ENCODE measurements around the gene SLC23A1.

SLC23A1 gene

DNA sequence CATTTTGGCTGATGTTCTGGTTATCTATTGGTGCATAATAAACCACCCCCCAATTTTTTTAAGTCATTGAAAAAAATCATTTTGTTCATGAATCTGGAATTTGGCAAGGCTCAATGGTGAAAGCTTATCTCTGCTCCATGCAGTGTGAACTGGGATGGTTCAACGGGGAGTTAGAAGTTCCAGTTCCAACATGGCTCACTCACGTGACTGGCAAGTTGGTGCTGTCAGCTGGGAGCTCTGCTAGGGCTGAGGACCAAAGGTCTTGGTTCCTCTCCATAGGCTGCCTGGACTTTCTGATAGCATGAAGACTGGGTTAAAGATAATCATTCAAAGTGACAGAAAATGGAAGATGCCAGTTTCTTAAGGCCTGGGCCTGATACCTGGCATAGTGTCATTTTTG lies 23.9 kb upstream of the SLC23A1 start:
- no peak for DNase-seq

DNA sequence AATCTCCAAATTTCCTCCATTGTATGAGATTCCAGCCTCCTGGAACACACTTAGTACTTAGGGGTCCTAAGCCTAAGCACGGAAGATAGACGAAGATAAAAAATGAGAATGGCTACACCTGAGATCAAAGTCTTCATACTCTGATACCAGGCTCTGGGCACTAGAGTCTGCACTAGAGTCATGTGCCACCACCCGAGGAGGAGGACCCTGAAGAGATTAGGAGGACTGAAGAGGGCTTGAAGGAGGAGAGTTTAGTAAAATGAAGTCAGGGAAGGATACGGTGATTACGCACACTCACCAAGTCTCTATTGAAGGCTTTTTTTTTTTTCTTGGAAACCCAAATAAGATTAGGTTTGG lies 21.4 kb upstream of the SLC23A1 start:
- DNase-seq: no peak

DNA sequence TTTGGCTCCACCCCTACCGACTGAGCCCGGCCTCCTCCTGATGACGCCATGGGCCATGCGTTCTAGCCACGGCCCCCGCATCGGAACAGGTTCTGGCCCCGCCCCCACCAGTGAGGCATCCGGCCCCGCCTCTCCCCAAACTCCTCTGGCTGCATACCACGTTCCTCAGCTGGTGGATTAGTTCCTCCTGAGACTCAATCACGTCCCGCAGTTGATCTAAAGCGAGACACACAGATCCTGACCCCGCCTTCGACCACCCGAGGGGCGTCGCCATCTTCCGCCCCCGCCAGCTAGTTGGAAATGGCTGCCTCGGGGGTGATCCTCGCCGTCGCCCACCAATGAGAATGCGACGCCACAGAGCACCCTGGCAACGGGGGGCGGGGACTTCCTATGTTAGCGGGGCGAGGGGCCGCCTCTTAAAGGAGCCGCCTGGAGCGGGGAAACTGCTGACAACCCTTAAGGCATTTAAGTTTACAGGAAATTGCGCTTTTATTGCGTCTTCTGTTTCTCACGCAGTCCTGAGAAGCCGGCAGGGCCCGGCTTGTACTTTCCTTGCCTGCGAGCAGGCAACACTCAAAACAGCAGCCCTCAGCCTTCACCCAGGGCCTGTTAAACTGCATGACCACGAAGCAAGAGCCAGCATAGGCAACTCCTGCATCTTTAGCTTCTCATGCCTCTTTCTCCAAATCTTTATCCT lies 20.8 kb upstream of the SLC23A1 start, which contains the start of gene SPATA24:
TSS of gene SPATA24 (minus strand) at position 303 of the 697 bp plus-strand sequence. CDS start at position 274, 29 bp downstream.
- peak; percentile 99 for DNase-seq

DNA sequence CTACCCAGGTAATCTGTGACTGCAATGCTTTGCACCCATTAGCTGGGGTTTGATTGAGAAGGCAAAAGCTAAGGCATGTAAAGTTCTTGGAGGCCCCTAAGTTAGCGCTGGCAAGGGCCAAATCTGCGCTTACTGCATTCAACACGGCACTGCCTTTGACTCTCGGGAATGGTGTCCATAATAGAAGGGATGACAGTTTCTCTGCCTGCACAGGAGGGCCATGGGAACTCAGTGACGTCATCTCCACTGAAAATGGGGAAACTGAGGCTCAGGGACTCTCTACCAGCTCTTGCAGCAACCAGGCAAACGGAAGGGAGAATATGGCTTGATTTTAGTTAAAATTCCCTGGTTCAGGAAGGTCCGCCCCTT lies 20.3 kb upstream of the SLC23A1 start:
- no peak for DNase-seq

DNA sequence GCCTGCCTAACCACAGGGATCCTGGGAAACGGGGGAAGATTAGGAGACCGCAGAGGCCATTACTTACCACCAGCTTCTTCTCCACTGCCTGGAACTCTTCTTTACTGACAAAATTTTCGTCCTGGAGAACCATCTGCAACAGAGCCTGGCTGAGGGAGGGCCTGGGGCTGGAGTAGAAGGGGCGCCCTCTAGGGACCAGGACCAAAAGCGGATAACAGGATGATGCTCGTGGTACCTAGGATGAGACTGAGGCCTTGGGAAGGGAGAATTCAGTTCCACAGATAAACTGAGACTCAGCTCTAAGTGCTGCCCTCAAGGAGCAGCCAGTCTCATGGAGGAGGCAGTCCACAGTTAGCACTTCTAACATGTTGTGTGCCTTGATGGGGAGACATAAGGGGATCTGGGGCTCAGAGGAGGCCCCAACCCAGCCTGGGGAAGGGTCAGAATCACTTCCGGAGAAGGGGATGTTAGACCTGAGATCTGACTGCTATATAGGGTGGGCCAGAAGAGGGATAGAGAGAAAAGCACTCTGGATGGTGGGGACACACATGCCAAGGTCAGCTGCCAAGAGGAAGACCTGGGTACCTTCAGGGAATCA lies 19.6 kb upstream of the SLC23A1 start:
- peak; percentile 64 for DNase-seq

DNA sequence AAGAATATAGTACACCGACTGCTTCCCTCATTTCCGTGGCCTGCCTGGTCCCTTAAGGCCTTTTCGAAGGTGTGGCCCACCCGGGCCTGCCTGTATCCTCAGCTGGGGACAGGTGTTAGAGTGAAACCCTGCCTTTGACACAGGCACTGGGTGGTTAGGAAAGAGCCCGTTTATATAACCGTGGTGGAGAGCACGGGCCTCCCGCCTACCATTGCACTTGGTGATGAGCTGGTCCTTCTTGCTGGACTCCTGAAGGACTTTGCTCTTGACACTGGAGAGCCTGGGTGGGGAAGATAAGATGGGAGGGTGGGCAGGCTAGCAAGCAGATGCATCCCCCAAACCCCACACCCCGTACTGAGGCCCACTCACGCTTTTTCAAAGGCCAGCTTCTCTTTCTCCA lies 18.4 kb upstream of the SLC23A1 start:
- no peak for DNase-seq

DNA sequence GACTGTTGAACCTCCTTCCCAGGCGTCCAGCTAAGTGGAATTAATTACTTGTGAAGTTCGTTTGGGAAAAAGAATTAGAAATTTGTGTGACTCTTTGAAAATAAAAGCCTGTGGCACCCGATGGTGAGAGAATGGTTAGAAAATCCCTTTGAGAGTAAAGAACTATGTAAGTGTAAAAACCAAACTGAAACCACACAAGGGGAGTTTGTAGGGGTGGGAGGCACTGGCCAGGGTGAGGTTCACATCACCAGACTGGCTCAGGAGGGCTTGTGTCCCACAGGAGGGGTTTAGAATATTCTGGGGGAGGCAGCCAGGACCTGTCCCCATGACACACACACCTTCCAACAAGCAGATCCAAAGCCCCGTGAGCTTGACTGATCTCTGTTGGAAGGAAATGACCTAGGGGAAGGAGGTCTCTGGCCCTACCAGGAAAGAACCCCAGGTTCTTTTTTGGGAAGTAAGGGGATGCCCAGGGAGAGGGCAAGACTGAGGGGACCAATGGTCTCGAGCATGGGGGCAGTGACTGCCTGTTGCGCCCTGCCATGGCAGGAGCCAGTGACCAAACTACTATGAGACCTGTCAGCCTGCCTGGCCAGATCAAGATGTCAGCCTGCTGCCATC lies 16.5 kb upstream of the SLC23A1 start:
- DNase-seq: no peak

DNA sequence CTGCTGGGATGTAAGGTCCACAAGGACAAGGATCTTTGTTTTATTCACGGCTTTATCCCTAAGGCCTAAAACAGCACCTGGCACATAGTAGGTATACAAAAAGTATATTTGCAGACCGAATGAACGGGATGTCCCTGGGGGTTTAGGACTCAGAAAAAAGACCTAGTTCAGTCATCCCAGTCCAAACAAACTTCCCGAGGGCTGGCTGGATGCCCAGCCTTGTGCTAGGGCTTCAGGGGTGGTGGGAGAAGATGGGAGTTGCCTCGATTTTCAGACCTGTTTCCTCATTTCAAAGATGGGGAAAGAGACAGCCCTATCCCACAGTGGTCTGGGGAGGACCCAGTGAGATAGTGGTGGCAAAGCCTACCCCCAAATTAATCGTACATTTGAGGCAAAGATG lies 14.8 kb upstream of the SLC23A1 start:
- DNase-seq: no peak

DNA sequence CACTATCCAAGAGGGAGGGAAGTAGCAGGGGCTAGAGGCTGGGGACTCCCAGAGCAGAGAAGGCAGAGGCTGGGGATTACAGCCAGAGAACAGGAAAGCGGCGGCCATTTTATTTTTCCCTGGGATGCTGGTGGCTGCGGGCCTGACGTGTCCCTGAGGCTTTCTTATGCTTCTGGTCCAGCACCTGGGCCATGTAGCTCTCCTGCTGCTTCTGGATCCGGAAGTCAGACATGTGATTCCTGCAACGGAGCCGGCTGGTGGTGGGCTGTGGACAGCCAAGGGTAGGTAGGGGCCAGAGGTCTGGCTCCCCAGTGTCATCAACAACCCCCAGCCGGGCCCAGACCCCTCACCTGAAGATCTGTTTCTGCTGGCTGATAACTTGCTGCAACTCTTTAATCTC lies 13.6 kb upstream of the SLC23A1 start:
- DNase-seq: no peak

DNA sequence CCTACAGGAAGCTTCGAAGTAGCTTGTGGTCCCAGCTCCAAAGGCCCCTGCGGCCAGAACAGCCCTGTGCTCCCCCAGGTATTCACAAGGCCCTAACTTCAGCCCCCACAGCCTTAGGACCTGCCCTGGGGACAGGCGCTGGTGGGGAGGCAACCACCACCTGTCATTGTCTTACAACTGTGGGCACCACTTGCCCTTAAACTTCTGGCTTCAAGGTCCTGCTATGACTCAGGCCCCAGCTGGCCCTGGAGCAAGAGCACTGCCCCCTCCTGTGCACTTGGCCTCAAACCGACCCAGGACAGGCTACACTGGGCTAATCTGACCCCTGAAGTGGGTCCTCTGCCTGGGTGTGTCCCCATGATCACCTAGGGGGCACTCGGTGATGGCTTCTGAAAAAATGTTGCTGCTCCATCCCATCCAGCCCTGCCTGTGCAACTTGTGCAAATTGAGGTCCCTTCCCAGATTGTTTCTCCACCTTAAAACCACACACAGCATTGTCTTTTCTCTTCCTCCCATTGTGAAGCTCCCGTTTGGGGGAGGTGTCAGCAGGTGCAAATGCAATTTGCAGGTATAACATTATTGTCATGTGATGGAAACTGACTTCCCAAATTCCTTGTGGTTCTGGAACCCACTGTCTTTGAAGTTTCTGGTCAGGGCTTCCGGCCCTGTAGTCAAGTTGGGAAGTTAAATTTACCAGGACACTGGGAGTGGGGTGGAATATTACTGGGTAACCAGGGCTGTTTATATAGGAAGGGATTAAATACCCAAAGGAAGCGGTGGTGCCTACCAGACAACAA lies 12.9 kb upstream of the SLC23A1 start:
- DNase-seq: no peak

DNA sequence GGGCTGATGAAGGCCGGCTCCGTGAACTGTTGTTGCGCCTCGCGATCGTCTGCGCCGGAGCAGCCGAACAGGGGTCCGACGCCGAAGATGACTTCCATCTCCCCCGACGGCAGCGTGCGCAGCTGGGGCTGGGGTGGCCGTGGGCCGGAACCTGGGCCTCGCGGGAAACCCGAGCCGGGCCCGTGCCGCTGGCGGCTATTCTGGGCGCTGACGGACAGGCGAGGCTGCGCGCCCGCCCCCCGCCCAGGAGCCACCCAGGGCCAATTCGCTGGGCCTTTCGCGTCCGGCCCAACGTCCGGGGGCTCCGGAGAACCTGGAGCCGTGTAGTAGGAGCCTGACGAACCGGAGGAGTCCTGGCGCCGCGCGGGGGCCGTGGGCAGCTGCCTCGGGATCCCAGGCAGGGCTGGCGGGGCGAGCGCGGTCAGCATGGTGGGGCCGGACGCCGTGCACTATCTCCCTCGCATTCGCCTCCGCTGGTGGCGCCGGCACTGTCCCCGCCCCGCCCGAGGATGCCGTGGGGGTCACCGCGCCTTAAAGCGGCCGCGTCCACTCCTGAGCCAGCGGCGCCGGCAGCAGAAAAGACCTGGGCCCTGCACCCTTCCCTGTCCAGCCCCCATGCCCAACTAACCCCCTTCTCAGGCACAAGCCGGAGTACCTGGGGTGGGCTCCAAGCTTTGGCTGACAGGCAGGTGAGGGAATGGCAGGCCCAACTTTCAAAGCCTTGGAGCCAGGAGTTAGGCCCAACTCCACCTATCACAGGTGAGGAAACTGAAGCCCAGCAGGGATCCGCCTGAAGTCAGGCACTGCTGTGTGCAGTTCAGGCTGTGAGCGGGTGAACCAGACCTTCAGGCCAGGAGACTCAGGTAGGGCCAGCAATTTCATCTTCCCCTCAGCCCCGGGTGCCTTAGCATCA lies 11.8 kb upstream of the SLC23A1 start, which contains the start of gene PROB1:
TSS of gene PROB1 (minus strand) at position 451 of the 913 bp plus-strand sequence. CDS start at position 428, 23 bp downstream.
- no peak for DNase-seq

DNA sequence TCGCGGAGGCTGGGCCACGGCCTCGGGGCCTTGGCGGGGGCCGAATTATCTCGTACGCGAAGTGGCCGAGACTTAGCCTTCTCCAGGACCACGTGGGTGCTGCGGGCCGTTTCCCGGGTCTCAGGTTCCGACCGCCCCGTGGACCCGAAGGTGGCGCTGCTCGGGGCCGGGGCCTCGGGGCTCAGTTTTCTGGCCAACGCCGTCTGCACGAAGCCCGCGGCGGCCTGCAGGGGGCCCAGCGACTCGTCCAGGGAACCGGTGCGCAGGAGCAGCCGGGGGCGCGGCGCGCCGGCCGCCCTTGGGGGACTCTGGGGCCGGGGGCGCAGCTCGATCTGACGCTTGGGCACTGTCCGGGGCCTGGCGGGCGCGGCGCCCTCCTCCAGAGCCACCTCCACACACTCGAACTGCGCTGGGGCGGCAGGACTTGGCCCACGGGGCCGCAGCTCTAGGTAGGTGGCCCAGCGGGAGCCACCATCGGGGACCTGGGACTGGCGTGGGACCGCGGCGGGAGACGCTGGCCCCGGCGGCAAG lies 11.1 kb upstream of the SLC23A1 start:
- DNase-seq: peak; percentile 84

DNA sequence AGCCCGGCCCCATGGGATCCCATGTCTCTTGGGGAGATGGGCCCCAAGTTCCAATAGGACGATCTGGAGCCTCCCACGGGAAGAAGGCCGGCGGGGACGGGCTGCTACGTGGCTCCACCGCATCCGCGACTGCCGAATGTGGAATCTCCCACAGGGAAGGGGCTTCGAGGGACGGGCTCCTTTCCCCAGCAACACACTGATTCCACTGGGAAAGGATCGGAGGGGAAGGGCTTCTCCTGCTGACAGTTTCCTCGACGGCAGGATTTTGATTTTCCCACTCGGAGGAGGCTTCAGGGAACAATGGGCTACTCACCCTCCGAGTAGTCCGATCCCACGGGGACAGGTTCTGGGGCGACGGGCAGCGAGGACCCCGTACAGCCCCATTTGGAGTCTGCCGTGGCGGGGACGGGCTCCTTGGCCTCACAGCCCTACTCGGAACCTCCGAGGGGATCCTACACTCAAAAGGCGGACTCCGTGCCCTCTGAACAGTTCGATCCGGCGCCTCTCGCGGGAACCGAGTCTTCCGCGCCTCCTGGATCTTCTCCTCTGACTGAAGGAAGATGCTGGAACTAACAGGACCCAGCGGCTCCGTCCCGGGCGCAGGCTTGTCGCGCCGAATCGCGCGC lies 10.5 kb upstream of the SLC23A1 start:
- no peak for DNase-seq

DNA sequence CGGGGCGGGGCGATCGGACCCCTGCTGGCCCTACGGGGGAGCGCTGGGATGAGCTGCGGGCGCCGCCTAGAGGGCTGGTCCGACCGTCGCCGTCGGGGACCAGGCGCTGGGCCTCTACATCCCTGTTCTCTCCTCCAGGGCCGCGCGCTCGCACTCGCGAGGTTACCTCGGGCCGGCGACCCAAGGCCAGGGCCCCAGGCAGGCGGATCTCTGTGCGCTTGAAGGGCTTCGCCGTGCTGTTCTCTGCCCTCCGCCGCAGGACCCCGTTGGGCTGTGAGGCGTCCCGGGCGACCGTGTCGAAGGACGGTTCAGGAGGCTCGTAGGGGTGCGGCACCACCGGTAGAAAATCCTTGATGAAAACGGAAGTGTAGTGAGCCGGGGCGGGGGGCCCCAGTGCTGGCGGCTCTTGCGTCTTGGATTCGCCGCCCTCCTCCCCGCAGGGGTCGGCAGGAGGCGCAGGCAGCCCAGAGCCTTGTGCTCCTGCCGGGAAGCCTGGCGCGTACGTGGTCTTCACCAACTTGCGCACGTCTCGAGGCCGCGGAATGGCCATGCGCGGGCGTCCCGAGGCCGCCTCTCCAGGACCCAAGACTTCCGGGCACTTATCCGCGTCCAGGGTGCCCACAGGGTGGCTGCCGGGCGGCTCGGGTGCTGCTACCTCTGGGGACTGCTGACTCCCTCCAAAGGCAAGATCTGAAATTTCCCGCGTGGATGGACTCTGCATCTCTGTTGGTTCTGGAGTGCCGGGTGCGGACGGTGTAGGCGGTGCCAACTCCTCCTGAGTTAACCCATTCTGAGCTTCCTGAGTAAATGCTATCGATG lies 9.8 kb upstream of the SLC23A1 start:
- DNase-seq: peak; percentile 92

DNA sequence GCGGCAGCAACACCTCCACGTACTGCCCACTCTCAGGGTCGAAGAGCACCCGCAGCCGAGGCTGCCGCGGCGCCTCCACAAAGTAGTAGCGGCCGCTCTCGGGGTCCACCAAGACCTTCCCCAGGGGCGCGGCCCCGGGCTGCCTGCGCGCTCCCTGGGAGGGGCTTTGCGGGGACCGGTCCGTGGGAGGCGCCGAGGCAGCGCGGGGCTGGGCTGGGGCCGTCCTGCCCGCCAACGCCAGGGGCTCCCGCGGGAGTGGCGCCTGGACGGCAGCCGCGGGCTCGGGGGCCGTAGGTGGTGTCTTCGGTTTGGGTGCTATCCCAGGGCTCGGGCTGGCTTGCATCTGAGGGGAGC lies 9.2 kb upstream of the SLC23A1 start:
- DNase-seq: no peak

DNA sequence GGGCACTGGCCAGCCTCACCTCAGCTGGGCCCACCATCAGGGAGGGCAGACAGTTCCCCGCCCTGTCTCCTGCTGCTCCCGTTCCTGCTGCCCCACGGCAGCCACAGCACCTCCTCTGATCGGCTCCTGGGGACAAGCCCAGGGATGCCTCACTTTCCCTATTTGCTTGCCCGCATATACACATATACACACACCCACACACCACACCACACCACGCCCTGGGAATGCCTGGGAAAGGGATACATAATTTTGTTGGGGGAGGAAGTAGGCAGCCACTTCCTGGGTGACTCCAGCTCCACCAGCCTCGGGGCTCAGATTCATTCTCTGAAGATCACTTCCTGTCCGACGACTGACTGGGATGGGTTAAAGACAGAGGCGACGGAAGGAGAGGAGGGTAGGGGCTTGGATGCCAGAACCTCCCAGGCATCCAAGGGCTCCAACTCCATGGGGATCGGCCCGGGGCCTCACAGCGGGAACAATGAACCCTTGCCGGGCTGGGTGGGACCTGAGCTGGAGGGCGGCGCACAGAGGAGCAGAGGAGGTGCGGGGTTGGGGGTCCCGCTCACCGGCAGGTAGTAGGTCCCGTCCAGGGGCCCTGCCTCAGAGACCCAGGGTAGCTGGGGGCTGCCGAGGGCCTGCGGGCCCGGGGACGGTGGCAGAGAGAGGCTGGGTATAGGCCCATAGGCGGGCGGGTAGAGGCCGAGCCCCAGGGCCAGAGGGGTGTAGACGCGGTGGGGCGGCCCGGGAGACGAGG lies 8.7 kb upstream of the SLC23A1 start:
- DNase-seq: no peak

DNA sequence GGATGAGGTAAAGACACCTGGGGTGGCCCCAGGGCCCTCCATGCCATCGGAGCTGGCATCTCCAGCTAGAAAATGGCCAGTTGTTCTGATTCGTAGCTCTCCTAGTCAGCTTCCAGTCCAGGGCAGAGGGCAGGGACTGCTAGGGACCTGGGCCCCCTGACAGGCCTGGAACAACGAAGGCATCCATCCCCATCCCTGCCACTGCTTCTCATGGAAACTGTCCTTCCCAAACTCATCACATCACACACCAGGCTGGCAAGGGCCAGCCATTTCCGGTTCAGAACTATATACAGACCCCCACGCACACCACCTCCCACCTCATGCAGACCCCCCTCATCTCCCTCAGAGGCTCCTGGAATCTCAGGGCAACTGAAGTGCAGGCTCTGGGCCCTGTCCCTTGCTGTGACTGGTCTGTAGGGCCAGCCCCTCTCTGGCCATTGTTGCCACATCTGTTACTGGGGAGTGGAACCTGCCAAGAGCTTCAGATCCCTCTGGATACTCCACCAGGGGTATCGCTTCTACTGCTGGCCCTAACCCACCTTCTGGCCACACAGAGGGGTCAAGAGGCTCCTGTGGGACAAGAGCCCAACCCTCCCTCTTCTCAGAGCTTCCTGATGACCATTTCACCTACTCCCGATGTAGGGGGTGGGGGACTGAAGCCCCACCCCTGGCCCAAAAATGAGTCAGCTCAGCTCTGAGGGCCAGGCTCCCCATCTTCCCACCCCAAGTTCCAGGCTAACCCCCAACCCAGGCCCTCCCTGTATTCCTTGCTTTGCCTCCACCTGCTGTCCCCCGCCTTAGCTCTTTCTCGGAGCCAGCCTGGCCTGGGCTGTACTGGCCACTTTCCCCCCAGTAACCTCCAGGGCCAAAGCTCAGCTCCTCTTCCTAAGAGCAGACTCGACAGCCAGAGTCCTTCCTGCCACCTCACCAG lies 7.8 kb upstream of the SLC23A1 start:
- no peak for DNase-seq

DNA sequence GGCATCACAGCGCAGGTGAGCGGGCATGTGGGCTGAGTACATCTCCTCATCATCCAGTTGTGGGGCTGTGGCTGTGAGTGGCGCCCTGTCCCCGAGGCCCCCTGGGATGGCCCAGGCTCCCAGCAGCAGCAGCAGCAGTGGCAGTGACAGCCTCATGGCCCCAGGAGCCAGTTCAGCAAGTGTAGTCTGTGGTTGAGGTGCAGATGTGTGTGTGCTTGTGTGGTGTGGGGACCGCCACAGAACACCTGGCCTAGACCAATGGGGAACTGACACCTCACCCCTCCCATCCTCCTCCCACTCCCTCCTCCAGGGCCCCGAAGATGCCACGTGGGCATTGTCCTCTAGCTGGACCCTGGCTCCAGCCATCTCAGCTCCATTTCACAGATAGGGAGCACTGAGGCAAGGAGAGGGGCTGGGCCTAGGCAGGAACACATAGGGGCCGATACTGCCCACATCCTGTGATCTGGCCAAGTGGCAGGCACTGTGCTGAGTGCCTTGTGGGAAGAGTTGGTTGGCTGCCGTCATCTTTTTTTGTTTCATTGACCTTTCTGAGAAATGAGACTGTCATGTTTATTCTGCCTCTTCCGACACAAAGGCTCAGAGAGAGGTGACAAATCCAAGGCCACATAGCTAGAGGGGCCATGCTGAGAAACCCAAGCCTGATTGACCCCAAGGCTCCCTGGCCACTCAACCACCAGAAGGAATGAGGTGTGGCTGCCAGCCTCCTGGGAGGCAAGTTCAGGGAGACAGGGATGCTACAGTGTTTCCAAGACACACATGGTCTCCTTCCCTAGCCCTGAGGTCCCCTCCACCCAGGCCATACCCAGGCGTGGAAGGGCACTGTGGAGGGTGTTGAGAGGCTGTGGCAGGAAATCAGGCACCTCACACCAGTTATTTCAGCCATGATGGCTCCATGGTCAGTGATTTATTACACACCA lies 6.9 kb upstream of the SLC23A1 start, which contains the start of gene MZB1:
TSS of gene MZB1 (minus strand) at position 213 of the 938 bp plus-strand sequence. CDS start at position 156, 57 bp downstream.
- DNase-seq: no peak
